HFF-Myc (cell line): Measurements from ENCODE around the gene UGT1A9.
"Not testable (repeated sequence)": the region's sequence is repeated elsewhere in the genome, so short reads cannot be mapped to it uniquely, and the experiment has no call there.

Experiments used
- DNase-seq: peaks from one replicate; pipeline ENCODE4 v3.0.0-alpha.2; 2011; ENCODE audit warnings: low read depth; ENCODE audit errors: extremely low read depth
- H3K4me3 ChIP-seq: replicated peaks from 2 replicates; pipeline ENCODE4 v1.5.1; 2011; ENCODE audit warnings: low read depth, mild to moderate bottlenecking, control low read depth, low read length
- CTCF ChIP-seq: IDR thresholded peaks from 2 replicates; pipeline ENCODE4 v1.5.1; 2012; ENCODE audit warnings: mild to moderate bottlenecking, low read depth, low read length, control low read depth; ENCODE audit errors: missing control alignments

UGT1A9 gene

GRCh38 chr2:233747283-233747544 is 75.5 kb downstream of the UGT1A9 start:
- DNase-seq, result no peak
- H3K4me3 ChIP-seq, result no peak overlapping the region
- no peak for TF ChIP-seq CTCF

GRCh38 chr2:233750689-233751088 is 79.0 kb downstream of the UGT1A9 start:
- not testable (repeated sequence) for H3K4me3 ChIP-seq

GRCh38 chr2:233751212-233752009 is 79.7 kb downstream of the UGT1A9 start:
- not testable (repeated sequence) for DNase-seq, H3K4me3 ChIP-seq

More at GRCh38 chr2:233750689-233751088, 79.0 kb downstream of the UGT1A9 start:
- not testable (repeated sequence) for DNase-seq

GRCh38 chr2:233754872-233755611 is 83.3 kb downstream of the UGT1A9 start:
- TF ChIP-seq CTCF, result no peak
- no peak overlapping the region for H3K4me3 ChIP-seq
- DNase-seq, result no peak

GRCh38 chr2:233756429-233757081 is 84.9 kb downstream of the UGT1A9 start:
- DNase-seq, result no peak
- no peak overlapping the region for H3K4me3 ChIP-seq
- TF ChIP-seq CTCF, result no peak

- no peak overlapping the region for H3K4me3 ChIP-seq
- DNase-seq, result no peak
- TF ChIP-seq CTCF, result no peak
Observed at GRCh38 chr2:233758141-233758540, 86.4 kb downstream of the UGT1A9 start.

- H3K4me3 ChIP-seq, result no peak overlapping the region
- no peak for TF ChIP-seq CTCF
- no peak for DNase-seq
Observed at GRCh38 chr2:233758849-233759248, 87.2 kb downstream of the UGT1A9 start.
